ENCODE results near the gene TMEM200B.
"Not testable (repeated sequence)": the region's sequence is repeated elsewhere in the genome, so short reads cannot be mapped to it uniquely, and the experiment has no call there.

Gene TMEM200B

DNA sequence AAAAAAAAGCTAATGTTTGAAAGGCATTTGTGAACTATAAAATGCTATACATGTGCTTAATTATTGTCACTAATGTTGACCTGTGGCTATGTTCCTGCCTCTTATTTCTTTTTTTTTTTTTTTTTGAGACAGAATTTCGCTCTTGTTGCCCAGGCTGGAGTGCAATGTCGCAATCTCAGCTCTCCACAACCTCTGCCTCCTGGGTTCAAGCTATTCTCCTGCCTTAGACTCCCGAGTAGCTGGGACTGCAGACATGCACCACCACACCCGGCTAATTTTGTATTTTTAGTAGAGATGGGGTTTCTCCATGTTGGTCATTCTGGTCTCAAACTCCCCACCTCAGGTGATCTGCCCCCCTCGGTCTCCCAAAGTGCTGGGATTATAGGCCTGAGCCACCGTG lies 15.7 kb downstream of the TMEM200B start:
- DNase-seq (ENCODE audit: low read depth), result not testable (repeated sequence)

DNA sequence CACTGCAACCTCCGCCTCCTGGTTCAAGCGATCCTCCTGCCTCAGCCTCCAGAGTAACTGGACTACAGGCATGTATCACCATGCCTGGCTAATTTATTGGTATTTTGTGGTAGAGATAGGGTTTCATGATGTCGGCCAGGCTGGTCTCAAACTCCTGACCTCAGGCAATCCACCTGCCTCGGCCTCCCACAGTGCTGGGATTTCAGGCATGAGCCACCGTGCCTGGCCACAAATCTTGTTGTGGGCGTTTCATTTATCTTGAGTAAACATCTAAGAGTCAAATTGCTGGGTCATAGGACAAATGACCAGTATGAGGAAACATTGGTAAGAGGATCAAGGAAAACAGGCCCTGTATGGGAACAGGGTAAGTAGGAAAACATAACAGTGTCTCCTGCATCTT lies 17.9 kb downstream of the TMEM200B start:
- peak; percentile 82 for DNase-seq (ENCODE audit: low read depth)

DNA sequence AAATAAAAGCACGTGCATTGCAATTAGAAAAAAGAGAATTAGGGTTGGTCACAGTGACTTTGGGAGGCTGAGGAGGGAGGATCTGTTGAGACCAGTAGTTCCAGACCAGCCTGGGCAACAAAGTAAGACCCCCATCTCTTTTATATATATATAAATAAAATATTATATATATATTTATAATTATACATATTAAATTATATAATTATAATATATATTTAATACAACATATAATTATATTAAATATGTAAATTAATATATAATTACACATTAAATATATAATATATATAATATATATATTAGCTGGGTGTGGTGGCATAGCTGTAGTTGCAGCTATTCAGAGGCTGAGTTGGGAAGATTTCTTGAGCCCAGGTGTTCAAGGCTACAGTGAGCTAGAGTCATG lies 23.2 kb downstream of the TMEM200B start:
- no peak for DNase-seq (ENCODE audit: low read depth)

DNA sequence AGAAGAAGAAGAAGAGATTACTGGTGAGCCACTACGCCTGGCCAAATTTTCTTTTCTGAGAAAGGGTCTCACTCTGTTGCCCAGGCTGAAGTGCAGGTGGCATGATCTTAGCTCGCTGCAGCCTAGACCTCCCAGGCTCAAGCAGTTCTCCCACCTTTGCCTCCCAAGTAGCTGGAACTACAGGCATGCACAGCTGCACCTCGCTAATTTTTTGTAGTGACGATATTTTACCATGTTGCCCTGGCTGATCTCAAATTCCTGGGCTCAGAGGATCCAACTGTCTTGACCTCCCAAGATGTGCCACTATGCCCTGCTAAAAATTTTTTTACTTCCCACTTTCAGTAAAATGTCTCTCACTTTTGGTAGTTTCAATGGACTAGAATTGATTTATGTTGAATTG lies 24.4 kb downstream of the TMEM200B start:
- no peak for DNase-seq (ENCODE audit: low read depth)

DNA sequence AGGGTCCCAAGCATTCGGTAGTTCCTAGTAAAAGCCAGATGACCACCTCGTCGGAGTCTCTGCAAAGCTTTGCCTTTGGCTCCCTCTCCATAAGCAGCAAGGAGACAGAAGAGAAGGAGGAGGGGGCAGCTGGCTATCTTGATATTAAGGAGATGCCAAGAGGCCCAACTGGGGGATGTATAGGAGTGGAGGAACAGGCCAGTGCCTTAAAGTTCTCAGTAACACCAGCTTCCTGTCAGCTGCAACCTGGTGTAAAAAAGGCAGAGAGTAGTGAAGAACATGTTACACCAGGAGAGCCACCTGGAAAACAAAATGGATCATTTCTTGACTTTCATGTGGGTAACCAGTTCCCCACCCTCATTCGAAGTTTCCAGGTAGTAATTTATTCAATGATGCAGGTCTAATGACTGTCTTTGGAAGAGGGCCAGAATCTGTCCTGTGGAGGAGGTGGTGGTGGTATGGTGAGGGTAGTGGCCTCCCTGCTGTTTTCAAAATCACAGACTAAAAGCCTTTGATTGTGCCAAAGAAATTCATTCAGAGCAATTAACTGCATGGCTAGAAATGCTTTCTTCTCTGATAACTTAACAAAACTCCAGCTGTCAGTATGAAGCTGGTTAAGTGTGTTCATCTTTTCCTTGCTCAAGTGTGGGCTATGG lies 27.3 kb downstream of the TMEM200B start:
- DNase-seq (ENCODE audit: low read depth), result no peak

DNA sequence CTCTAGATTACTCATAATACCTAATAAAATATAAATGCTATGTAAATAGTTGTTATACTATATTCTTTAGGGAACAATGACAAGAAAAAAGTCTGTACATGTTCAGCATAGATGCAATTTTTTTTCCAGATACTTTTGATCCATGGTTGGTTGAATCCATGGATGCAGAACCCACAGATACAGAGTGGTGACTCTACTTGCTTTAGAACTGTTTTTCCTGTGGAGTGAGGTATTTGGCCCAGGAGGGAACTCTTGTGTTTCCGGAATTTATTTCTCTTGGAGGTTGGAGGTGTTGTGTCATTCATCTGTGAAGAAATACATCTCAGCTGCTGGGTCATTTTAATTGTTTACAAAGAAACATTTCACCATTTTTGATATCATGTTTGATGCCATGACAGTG lies 28.7 kb downstream of the TMEM200B start:
- DNase-seq (ENCODE audit: low read depth), result no peak

DNA sequence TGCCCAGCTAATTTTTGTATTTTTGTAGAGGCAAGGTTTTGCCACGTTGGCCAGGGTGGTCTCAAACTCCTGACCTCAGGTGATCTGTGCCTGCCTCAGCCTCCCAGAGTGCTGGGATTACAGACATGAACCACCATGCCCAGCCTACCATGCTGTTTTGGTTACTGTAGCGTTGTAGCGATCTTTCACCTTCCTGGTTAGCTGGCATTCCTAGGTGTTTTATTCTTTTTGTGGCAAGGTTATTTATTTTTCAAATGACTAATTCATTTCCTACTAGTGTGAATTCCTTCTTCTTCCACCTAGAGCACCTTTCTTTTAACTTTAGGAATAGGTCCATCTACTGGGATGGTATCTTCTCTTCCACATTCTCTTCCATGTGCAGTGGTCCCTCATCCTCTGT lies 29.3 kb downstream of the TMEM200B start:
- no peak for DNase-seq (ENCODE audit: low read depth)

DNA sequence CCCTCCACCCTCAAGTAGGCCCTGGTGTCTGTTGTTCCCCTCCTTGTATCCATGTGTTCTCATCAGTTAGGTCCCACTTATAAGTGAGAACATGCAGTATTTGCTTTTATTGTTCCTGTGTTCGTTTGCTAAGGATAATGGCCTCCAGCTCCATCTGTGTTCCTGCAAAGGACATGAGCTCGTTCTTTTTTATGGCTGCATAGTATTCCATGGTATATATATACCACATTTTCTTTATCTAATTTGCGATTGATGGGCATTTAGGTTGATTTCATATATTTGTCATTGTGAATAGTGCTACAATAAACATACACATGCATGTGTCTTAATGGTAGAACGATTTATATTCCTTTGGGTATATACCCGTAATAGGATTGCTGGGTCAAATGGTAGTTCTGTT lies 31.0 kb downstream of the TMEM200B start:
- not testable (repeated sequence) for DNase-seq (ENCODE audit: low read depth)

DNA sequence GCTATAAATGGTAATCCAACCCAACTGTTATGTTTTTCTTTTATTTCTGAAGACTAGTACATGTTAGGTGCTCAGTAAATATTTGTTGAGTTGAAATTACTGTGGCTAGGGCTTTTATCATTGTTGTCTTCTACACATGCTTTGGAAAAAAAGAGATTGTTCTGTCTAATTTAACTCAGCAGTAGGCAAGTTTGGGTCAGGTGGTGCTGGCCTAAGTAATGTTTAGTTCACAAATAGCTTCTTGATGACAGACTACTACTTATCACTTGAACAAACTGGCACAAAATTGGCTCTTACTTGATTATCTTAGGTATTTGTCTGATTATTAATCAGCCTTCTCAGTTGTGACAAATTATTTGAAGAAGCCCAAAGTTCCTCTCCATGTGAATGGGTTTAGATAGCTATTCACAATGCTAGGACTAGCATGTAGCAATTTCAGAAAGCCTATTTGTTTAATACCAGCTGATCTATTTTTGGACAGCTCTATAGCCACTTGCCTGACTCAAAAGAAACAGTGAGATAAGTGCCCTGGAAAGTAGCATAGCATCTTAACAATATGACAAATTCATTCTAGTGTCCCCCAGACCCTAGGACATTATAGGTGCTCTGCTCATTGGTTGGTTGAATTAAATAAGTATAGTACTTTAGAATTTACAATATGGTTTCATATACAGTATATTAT lies 32.6 kb downstream of the TMEM200B start:
- no peak for DNase-seq (ENCODE audit: low read depth)

DNA sequence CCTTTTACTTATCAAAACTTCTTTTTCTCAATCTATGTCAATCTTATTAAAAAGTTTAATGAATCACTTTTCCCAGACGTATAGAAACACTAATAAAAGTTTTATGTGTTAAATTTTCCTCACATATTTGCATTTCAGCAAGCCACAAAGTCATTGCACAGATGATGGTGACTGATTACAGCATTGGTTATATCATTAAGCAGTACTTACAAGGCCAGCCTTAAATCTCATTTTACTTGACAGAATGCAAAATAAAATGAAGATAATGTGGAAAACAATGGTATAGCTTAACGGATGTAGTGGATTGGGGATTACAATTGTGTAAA lies 39.5 kb downstream of the TMEM200B start:
- DNase-seq (ENCODE audit: low read depth), result no peak

DNA sequence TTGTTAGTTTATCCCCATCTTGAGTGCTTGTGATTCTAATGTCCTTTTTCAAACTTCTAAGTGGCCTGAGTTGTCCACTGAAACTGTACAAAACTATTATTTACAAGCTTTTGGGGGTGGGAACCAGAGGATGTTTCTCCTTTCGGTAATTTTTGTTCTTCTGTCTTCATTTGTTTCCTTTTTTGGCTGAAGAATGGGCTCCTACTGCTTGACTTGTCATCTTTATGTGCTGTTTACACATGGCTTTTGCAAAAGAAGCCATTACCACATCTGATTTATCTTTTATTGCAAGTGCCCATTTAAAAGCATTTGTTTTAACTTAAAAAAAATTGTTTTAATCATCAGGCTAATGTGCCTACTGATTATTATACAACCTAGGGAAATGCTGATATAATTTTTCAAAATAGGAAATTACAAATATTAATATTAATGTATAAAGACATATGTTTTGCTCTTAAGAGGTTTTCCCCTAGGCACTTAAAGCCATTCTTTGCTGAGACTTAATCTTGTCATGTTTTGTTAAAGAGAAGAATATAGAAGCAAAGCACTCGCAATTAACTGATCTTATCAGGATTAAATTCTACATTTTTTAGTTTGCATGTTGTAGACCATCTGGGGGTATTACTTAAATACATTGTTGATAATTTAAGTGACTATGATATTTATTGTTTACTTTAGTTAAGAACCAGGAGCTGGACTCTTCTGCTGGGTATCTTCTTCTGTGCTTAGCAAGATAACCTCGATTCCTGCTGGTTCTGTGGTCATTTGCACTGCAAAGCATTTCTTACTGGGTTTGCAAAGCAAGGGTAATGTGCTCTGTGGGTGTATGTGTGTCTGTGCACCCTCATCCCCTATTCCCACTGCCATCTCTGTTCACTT lies 40.1 kb downstream of the TMEM200B start:
- DNase-seq (ENCODE audit: low read depth), result no peak

DNA sequence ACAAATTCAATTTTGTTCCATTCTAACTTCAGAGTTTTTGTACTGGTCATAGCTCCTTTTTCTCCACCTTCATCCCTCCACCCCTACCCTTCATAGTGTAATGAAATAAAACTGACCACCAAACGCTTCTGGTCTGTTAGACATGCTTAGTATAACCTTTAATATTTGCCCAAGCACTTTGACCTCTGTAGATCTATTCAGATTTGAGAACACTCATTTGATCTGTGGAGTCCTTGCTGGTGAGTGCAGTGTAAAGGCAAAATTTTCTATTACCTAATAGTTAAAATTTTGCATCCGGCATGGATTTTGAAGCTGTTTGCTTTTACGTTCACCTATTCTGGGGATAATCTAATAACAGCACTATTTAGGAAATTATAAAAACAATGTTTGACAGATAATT lies 41.2 kb downstream of the TMEM200B start:
- no peak for DNase-seq (ENCODE audit: low read depth)

DNA sequence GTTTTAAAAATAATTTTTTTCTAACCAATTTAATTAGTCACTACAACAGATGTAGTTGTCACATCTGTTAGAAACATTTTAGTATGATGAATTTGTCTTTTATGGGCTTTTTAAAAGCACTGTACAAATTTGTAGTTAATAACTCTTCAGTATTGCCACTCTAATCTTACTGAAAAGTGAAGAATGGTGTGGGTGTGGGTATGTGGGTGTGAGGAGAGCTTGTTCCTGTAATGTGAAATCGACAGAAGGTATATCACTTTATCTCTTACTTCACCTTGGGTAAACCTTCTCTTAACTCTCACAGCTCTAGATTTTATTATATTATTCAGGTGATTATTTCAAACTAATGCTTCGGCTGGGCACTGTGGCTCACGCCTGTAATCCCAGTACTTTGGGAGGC lies 42.5 kb downstream of the TMEM200B start:
- DNase-seq (ENCODE audit: low read depth), result no peak

DNA sequence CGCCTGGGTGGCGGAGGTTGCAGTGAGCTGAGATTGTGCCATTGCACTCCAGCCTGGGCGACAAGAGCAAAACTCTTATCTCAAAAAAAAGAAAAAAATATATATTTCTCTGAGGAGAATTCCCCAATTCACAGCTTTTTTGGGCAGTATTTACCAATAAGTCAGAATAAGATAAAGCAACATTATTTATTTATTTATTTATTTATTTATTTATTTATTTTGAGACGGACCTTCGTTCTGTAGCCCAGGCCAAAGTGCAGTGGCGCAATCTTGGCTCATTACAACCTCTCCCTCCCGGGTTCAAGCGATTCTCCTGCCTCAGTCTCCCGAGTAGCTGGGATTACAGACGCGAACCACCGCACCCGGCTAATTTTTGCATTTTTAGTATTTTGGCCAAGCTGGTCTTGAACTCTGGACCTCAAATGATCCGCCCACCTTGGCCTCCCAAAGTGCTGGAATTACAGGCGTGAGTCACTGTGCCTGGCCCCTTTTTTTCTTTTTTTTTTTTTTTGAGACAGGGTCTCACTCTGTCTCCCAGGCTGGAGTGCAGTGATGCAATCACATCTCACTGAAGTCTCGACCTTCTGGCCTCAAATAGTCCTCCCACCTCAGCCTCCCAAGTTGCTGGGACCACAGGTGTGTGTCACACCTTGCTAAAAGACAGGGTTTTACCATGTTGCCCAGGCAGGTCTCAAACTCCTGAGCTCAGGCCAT lies 43.6 kb downstream of the TMEM200B start:
- not testable (repeated sequence) for DNase-seq (ENCODE audit: low read depth)

DNA sequence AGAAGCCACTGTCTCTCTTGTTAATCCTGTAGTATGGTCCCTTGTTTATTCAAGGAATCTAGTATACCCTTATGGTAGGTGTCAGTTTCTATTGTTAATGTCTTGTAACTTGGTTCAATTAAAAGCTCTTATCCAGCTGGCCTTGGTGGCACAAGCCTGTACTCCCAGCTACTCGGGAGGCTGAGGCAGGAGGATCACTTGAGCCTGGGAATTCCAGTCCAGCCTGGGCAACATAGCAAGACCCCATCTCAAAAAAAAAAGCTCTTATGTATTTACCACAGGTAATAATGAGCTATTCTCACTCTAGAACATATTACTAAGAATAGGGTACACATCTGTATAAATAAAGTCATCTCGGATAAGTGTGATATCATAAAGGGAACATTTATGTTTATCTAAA lies 46.5 kb downstream of the TMEM200B start:
- DNase-seq (ENCODE audit: low read depth), result no peak

Measured in amniotic epithelial cell (primary cell).